OCI-LY3 (cell line): ENCODE measurements around the gene PLEKHH2.

Source experiments
- H2AFZ ChIP-seq: fragments of 200-600, 300-600 bp; shearing (Covaris generic); 2 replicates; pipeline ENCODE4 v1.6.0; 2014; ENCODE audit warnings: antibody characterized with exemption, low read depth, low read length
- H3K27ac ChIP-seq: fragments of 200-600, 300-600 bp; sonication (generic); 2 replicates; pipeline ENCODE4 v1.5.1; 2014; ENCODE audit warnings: mild to moderate bottlenecking, low read length, moderate library complexity, mixed read lengths
- H3K27me3 ChIP-seq: fragments of 200-600, 300-600 bp; sonication (generic); 2 replicates; pipeline ENCODE4 v1.6.1; 2014; ENCODE audit warnings: low read depth, low read length, mixed read lengths
- H3K36me3 ChIP-seq: fragments of 200-600, 300-600 bp; sonication (generic); replicated peaks from 2 replicates; pipeline ENCODE3; 2014; ENCODE audit warnings: low read depth, low read length, mixed read lengths
- H3K4me1 ChIP-seq: fragments of 300-600, 200-600 bp; sonication (generic); 2 replicates; pipeline ENCODE4 v1.6.1; 2014; ENCODE audit warnings: low read length, mixed read lengths
- H3K4me2 ChIP-seq: fragments of 200-600, 300-600 bp; sonication (generic); 2 replicates; pipeline ENCODE4 v1.6.1; 2014; ENCODE audit warnings: low read length, mixed read lengths
- H3K4me3 ChIP-seq: fragments of 300-600, 200-600 bp; sonication (generic); 2 replicates; pipeline ENCODE4 v1.5.1; 2014; ENCODE audit warnings: antibody characterized with exemption, mild to moderate bottlenecking, low read length, moderate library complexity
- H3K79me2 ChIP-seq: fragments of 300-600, 200-600 bp; shearing (Covaris generic); 2 replicates; pipeline ENCODE4 v1.6.1; 2014; ENCODE audit warnings: mild to moderate bottlenecking, low read length, mixed read lengths
- H3K9ac ChIP-seq: fragments of 300-600, 200-600 bp; shearing (Covaris generic); 2 replicates; pipeline ENCODE4 v1.6.0; 2014; ENCODE audit warnings: mild to moderate bottlenecking, low read length, moderate library complexity
- H3K9me3 ChIP-seq: fragments of 200-600, 300-600 bp; shearing (Covaris generic); 2 replicates; pipeline ENCODE4 v1.6.1; 2014; ENCODE audit warnings: low read length, mixed read lengths; ENCODE audit not compliant: insufficient read depth
- H4K20me1 ChIP-seq: fragments of 200-600, 300-600 bp; sonication (generic); 2 replicates; pipeline ENCODE4 v1.6.1; 2016; ENCODE audit warnings: low read length, mixed read lengths; ENCODE audit not compliant: insufficient read depth
- CTCF ChIP-seq: fragments of 200-600, 300-600 bp; sonication (generic); IDR thresholded peaks from 2 replicates; pipeline ENCODE4 v1.5.1; 2014; ENCODE audit warnings: antibody characterized with exemption, low read length, low read depth
- EZH2phosphoT487 ChIP-seq: fragments of 200-600 bp; shearing (Covaris generic); IDR thresholded peaks from 2 replicates; pipeline ENCODE4 v1.6.1; 2018; ENCODE audit warnings: antibody characterized with exemption, mixed run types, low read depth

The PLEKHH2 gene

GRCh38 chr2:43637030-43637803 is at the start of gene PLEKHH2:
Gene PLEKHH2, plus strand, starts transcription at chr2:43637260. Its CDS starts 7,414 bp downstream, at chr2:43644674.
- H3K27ac ChIP-seq, result no peak within 1 kb of the TSS
- H3K36me3 ChIP-seq, result no peaks in the 10 kb centered on the region
- no peak within 1 kb of the TSS for H2AFZ ChIP-seq

GRCh38 chr2:43592443-43592842 is 44.6 kb upstream of the PLEKHH2 start:
- H3K27me3 ChIP-seq, result no peaks in the 10 kb centered on the region
- H3K79me2 ChIP-seq, result peaks cover 29% of the 10 kb centered on the region
- H3K9ac ChIP-seq, result no peak overlapping the region
- no peak overlapping the region for H3K4me3 ChIP-seq
- no peak overlapping the region for H3K27ac ChIP-seq
- H2AFZ ChIP-seq, result no peak overlapping the region
- peaks cover 9% of the 10 kb centered on the region for H3K36me3 ChIP-seq
- no peaks in the 10 kb centered on the region for H4K20me1 ChIP-seq
- no peak for TF ChIP-seq EZH2phosphoT487
- TF ChIP-seq CTCF, result no peak
- no peaks in the 10 kb centered on the region for H3K9me3 ChIP-seq
- no peak overlapping the region for H3K4me2 ChIP-seq
- H3K4me1 ChIP-seq, result peaks cover 6% of the 10 kb centered on the region

More at GRCh38 chr2:43637030-43637803, at the start of gene PLEKHH2:
- no peak for TF ChIP-seq CTCF
- TF ChIP-seq EZH2phosphoT487, result no peak
- Histone ChIP-seq H3K4me1 (no peaks in the 10 kb centered on the region), H3K4me3 (no peak within 1 kb of the TSS), H3K4me2 (no peak within 1 kb of the TSS), H3K9me3 (no peaks in the 10 kb centered on the region), H3K9ac (no peak within 1 kb of the TSS), H4K20me1 (no peaks in the 10 kb centered on the region), H3K79me2 (no peaks in the 10 kb centered on the region), H3K27me3 (peaks cover 23% of the 10 kb centered on the region)

GRCh38 chr2:43593254-43593653 is 43.8 kb upstream of the PLEKHH2 start:
- no peak overlapping the region for H3K9ac ChIP-seq
- peaks cover 6% of the 10 kb centered on the region for H3K4me1 ChIP-seq
- no peak overlapping the region for H3K4me3 ChIP-seq
- no peaks in the 10 kb centered on the region for H3K9me3 ChIP-seq
- TF ChIP-seq CTCF, result no peak
- TF ChIP-seq EZH2phosphoT487, result no peak
- H3K79me2 ChIP-seq, result peaks cover 29% of the 10 kb centered on the region
- no peak overlapping the region for H2AFZ ChIP-seq
- H4K20me1 ChIP-seq, result no peaks in the 10 kb centered on the region
- H3K4me2 ChIP-seq, result no peak overlapping the region
- H3K36me3 ChIP-seq, result peaks cover 9% of the 10 kb centered on the region
- no peaks in the 10 kb centered on the region for H3K27me3 ChIP-seq
- H3K27ac ChIP-seq, result no peak overlapping the region

- Histone ChIP-seq H2AFZ (no peak overlapping the region), H3K36me3 (peaks cover 3% of the 10 kb centered on the region), H4K20me1 (no peaks in the 10 kb centered on the region), H3K9ac (peak overlapping the region; percentile 90), H3K9me3 (no peaks in the 10 kb centered on the region), H3K27ac (no peak overlapping the region), H3K4me2 (peak overlapping the region; percentile 91), H3K79me2 (peaks cover 29% of the 10 kb centered on the region), H3K4me3 (peak overlapping the region; percentile 94), H3K27me3 (no peaks in the 10 kb centered on the region), H3K4me1 (peaks cover 6% of the 10 kb centered on the region)
- TF ChIP-seq EZH2phosphoT487, result no peak
- no peak for TF ChIP-seq CTCF
Measured at GRCh38 chr2:43594875-43595274, 42.2 kb upstream of the PLEKHH2 start.
